Midbrain (tissue), 1 donor: Measurements from ENCODE around the gene MYH11.
"Not testable (repeated sequence)": the region's sequence is repeated elsewhere in the genome, so short reads cannot be mapped to it uniquely, and the experiment has no call there.

Experiments used
- DNase-seq: peaks from one replicate; lab custom pipeline; 2025; lab: John Stamatoyannopoulos, UW

Gene MYH11

DNA sequence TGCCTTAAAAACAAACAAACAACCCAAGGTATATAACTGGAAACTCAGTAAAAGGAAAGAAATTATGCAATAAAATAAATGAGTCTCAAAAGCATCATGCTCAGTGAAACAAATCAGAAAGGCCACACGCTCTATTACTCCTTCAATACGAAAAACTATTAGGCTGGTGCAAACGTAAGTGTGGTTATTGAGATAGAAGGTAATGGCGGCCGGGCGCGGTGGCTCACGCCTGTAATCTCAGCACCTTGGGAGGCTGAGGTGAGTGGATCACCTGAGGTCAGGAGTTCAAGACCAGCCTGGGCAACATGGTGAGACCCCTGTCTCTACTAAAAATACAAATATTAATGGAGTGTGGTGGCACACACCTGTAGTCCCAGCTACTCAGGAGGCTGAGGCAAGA, 17.6 kb downstream of the MYH11 start:
- DNase-seq = not testable (repeated sequence)

DNA sequence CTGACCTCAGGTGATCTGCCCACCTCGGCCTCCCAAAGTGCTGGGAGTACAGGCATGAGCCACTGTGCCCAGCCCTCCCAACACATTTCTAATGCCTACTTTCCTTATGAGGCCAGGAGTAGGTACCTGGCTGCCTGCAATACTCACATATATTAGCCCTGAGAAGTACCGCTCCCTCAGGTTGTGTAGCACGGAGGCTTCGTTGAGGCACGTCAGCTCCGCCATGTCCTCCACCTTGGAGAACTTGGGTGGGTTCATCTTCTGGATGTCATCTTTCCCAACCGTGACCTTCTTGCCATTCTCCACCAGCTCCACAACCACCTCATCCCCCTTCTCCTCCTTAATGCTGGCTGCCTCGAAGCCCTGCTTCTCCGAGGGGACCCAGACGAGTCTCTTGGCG, 19.1 kb downstream of the MYH11 start:
- DNase-seq = no peak

DNA sequence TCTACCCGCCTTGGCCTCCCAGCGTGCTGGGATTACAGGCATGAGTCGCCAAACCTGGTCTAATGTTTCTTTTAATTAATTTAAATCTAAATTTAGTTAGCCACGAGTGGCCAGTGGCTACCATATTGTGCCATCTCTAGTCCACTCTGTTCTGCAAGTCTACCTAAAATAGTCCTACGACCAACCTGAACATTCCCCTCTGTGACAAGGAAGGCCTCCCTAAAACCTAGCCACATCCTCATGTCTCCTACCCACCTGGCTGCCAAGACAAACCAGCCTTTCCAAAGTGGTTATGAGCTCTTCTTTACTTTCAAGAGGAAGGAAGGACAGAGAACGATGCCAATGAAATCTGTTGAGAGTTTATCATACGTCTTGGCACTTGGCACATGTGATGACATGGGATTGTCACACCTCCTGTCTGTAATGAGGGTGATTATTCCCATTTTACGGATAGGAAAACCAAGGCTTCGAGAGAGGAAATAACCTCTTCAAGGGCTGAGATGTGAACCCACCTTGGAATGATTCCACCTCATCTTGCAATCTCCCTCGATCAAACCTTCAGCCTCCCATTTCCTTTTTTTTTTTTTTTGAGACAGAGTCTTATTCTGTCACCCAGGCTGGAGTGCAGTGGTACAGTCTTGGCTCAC, 19.7 kb downstream of the MYH11 start:
- no peak for DNase-seq

DNA sequence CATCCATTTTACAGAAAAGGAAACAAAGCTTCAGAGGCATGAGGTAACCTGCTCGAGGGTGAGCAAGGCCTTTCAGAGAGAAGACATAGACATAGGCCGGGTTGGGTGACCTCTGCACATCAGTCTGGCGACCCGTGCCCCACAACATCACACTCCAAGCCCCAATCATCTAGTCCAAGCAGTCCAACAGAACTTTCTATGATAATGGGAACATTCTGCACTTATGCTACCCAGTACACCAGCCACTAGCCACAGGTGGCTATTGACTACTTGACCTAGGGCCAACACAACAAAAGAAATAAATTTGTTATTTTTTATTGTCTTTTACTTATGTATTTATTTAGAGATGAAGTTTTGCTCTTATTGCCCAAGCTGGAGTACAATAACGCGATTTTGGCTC, 20.8 kb downstream of the MYH11 start:
- DNase-seq = no peak

DNA sequence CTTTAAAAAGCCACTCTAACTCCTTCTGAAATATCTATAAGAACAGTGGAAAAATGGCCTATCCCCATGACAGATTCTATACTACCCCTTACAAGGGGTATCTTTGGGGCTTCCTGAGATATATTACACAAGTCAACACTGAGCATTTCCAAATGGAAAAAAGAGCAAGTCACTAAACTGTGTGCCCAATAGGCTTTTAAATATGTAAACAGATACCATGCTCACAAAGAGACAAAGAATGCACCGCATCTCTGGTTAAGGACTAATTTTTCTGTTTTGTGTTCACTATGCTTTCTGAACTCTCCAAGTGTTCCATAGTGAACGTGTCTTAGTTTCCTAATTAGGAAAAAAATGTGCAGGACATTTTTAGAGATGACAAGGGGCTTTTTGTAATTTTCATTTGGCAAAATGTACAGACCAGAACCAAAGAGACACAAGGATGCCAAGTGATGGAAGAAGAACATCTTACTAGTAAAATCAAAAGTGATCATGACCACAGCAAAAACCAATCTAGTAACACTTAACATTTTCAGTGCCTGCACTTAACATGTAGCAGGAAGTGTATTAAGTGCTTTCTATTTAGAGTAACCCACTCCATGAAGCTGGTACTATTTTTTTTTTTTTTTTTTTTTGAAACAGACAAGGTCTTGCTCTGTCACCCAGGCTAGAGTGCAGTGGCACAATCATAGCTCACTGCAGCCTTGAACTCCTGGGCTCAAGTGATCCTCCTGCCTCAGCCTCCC, 21.5 kb downstream of the MYH11 start:
- DNase-seq = no peak

DNA sequence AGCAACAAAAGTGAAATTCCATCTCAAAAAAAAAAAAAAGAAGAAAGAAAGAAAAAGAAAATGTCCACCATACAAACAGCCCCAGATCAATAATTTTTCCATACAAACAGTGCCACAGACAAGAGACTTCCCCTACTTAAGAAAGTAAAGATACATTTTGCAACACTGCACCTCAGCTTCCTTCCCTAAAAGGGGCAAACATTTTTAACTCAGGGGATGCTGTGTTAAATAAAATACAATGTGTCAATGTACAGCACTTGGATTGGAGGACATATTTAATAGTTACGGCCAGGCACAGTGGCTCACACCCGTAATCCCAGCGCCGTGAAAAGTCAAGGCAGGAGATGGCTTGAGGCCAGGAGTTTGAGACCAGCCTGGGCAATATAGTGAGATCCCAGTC, 22.3 kb downstream of the MYH11 start:
- DNase-seq = no peak

DNA sequence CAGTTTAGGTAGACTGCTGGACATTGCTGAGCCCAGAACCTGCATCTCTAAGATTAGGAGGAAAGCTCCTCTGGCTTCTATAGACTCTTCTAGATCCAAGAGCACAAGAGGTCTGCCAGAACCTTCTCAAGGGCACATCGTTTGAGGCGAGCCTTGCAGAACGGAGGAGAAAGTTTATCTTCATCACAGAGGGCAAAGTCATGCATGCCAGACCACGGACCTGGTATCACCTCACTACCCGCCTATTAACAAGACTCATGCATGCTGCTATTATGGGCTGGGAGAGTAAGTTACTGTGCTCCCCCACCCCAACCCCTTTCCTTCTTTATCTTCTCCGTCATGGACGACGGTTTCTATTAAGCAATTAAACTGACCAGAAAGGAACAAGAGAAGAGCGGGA, 23.3 kb downstream of the MYH11 start:
- DNase-seq = no peak

DNA sequence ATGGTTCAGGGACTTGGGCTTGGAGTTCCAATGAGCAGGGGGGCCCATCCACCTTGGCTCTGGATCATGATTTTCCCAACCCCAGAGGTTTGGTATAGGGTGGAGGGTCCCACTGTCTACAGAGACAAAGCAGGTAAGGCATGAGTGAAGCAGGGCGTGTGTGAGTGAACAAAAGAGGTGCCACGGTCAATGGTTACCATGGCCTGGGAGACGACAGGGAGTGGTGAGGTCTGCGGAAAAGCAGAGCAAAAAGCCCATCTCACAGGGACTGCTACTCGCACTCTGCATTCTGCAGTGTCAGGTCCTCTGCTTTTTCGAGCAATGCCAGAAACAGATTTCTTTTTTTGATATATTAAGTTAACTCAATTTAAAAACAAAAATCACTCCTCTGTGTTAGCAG, 24.6 kb downstream of the MYH11 start:
- no peak for DNase-seq

DNA sequence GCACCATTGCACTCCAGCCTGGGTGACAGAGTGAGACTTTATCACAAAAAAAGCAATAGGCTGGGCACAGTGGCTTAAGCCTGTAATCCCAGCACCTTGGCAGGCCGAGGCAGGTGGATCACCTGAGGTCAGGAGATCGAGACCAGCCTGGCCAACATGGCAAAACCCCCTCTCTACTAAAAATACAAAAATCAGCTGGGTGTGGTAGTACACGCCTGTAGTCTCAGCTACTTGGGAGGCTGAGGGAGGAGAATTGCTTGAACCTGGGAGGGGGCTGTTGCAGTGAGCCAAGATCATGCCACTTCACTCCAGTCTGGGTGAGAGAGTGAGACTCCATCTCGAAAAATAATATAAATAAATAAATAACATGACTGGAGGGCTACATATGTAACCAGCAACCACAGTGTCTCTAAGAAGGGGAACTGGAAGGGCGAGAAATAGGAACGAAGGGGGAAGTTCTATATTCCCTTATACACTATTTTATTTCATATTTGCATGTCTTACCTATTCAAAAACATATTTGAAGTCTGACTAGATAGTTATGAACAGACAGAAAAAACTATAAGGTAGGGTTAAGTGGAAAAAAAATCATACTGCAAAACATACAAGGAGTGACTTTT, 25.9 kb downstream of the MYH11 start:
- DNase-seq = no peak

DNA sequence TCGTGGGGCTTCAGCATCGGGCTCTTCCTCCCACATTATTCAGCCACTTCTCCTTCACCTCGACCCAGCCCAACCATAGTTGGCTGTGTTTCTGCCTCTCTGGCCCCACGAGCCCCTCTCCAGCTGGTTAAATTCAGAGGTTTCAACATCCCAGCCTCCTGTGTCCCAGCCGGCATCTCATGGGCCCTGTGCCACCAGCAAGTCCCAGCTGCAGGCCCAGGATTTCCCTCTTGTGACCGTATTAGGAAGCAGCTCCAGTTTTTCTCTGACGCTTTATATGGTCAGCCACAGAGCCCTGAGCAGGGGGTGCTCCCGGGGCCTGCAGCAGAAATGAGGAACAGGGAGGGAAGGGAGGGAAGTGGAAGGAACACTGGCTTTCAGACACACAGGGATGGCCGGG, 27.4 kb downstream of the MYH11 start:
- DNase-seq = no peak

DNA sequence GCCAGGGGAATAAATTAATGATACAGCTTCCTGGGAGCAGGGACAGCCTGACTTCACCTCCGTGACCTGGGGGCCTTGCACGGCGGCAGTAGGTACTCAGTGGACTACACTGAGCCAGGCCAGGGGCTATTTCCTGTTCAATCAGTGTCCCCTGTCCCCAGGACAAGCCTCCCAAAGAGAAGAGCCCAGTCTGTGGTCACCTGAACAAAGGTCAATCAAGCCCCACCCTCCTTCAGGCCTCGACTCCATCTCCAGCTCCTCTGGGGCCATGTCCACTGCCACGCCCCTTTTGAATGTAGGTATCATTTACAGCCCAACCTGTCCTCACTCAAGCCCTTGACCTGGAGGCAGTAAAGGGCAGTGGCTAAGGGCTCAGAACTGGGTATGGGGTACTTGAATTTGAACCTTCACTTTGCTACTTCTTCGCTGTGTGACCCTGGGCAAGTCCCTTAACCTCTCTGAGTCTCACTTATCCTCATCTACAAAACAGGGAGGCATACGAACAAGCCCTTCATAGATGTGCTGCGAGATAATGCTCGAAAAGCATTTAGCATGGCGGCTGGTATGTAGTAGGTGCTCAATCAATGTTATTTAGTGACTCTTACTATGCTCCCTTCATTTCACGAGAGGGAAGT, 29.0 kb downstream of the MYH11 start:
- no peak for DNase-seq

DNA sequence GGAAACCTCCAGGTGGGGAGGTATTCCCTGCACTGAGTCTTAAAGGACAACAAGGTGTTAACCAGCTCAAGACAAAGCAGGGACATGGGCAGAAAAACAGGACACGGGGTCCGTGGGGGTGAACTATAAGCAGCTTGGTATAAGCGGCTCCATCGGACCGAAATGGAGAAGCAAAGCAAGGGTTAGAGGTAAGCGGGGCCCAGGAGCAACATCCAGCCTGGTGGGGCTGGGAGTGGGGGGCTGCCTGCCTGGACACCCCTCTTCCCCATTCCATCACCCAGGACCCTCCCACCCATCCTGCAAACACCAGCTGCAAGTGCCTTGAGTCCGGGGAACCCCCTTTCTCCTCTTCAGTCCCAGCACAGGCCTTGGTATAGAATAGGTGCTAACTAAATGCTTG, 29.5 kb downstream of the MYH11 start:
- no peak for DNase-seq

DNA sequence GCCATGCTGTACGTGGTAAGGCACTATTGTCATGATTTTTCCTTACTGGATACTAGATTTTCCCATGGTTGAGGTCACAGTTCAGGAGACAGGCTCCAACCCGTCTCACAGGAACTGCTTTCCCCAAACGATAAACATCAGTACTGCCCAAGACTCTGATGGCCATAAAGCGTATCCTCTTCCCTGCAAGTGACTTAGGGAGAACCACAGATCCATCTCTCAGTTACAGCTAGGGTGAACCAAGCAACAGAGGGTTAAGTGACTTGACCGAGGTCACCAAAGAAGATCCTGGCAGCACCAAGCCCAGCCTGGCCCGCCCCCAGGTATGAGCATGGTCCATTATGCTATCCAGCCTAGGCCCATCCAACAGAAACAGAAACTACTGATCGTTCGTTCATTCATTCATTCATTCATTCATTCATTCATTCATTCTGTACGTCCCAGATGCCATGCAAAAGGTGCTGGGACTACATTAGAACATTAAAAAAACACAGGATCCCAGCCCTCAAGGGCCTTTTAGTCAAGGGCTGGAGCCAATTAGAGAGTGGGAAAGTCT, 31.0 kb downstream of the MYH11 start:
- DNase-seq = no peak

DNA sequence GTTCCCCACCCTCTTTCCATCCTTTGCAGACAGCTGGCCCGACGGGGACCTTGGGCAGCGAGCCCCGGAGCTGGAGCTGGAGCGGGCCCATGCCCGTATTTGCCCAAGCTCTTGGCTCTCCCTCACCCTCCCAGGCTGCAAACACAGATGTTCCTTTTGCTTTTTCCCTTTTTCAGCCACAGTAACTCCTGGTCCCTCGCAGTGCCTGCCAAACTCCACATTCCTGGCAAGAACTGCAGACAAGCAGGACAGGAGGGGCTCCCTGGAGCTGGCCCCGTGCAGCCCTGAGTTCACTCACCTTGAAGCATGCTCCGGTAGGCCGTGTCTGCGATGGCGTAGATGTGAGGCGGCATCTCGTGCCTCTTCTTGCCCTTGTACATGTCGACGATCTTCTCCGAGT, 33.9 kb downstream of the MYH11 start:
- peak; percentile 25 for DNase-seq

DNA sequence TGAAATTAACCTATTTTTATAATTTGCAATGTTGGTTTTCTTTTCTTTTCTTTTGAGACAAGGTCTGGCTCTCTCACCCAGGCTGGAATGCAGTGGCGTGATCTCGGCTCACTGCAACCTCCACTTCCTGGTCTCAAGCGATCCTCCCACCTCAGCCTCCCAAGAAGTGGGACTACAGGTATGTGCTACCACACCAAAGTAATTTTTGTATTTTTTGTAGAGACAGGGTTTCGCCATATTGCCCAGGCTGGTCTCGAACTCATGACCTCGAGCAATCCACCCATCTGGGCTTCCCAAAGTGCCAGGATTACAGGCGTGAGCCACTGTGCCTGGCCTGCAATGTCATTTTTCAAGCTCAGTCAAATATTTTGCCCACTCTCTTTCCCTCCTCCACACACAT, 36.0 kb downstream of the MYH11 start:
- DNase-seq = no peak

DNA sequence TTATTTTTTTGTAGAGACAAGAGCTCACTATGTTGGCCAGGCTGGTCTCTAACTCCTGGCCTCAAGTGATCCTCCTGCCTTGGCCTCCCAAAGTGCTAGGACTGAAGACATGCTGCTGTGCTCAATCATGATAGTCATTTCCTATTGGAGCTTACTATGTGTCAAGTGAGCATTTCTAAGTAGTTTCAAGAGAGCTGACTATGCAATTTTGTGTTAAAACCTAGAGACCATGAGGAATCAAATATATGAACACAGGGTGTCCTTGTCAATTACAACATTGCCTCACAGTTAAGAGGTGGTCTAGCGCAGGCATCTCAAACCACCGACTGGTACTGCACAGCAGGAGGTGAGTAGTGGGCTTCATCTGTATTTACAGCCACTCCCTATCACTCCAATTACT, 37.8 kb downstream of the MYH11 start:
- DNase-seq = no peak

DNA sequence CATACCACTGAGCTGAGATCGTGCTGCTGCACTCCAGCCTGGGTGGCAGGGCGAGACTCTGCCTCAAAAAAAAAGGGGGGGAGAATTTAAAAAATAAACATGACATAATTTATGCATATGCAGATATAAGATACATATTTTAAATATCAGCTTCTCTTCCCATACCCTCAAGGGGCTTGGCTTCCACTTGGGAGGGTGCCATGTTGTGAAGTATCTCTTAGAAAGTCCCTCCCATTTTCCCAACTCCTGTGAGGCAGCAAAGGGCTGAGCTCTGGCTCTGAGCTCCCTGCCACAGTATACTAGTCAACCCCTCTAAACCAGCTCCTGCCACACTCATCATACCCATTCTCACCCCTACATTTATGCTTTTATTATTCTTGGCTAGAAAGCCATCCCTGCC, 39.4 kb downstream of the MYH11 start:
- DNase-seq = no peak

DNA sequence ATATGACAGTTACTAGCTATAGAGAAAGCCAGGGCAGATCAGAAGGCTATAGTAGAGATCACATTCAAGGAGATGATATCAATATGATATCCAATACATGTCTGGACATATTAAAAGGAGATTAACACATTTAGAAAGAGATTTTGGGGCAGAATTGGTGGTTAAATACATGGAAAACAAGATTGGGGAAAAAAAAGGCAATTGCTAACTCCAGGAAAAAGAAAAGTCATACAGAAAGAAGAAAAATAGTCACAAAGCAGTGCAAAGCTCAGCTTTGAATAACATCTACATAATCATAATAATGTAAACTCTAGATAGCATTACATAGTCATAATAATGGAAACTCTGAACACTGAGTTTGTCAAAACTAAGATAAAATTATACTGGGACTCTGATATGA, 40.6 kb downstream of the MYH11 start:
- DNase-seq = no peak

DNA sequence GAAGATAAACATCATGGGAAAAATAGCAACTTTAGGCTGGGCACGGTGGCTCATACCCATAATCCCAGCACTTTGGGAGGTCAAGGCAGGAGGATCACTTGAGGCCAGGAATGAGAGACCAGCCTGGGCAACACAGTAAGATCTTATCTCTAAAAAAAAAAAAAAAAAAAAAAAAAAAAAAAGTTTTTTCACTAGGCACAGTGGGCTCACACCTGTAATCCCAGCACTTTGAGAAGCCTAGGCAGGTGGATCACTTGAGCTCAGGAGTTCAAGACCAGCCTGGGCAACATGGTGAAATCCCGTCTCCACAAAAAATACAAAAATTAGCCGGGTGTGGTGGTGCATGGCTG, 44.5 kb downstream of the MYH11 start:
- not testable (repeated sequence) for DNase-seq

DNA sequence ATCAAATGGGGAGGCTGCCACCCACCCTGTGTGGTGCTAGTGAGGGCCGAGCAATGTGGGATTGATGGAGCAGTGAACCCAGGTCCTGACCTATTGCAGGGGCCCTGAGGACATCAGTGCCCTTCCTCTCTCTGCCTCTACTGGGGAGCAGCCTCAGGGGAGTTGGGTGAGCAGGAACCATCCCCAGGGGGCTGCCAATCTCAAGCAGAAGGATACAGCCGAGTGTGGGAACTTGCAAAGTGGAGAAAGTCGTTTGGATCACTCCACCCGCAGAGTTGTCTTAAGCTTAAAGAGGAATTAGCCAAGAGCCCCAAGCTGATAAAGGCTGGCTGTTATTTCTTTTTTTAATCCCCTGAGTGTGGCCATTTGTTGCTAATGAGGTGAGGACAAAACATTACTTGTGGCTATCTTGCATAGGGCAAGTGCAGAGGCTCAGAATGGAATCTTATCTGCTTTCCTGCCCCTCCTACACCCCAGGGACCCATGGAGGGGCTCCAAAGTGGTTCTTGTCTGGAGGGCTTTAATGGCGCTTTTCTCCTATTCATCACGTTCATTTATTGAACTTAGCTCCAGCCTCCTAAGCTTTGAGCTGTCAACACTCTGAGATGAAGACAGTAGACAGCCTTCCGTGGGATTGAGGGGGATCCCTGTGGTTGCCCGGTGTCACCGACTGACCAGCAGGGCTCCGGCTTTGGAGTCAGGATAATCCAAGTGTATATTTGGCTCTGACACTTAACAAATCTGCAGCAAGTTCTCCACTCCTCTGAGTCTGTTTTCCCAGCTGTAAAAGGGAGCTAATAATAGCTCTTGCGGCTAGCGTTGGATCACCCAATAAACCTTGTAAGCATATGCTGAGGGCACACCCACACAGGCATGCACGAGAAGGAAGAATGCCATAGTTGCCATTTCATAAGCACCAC, 45.1 kb downstream of the MYH11 start:
- no peak for DNase-seq

DNA sequence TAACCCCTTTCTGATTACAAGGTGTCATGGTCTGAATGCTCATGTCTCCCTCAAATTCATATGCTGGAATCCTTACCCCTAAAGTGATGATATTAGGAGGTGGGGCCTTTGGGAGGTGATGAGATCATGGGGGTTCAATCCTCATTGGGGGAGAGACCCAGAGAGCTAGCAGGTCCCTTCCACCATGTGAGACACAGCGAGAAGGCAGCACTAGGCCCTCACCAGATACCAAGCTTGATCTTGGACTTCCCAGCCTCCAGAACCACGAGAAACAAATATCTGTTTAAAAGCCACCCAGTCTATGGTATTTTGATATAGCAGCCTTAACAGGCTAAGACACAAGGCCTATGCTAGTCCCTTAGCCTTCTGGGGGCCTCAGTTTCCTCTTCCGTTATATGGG, 45.9 kb downstream of the MYH11 start:
- no peak for DNase-seq

DNA sequence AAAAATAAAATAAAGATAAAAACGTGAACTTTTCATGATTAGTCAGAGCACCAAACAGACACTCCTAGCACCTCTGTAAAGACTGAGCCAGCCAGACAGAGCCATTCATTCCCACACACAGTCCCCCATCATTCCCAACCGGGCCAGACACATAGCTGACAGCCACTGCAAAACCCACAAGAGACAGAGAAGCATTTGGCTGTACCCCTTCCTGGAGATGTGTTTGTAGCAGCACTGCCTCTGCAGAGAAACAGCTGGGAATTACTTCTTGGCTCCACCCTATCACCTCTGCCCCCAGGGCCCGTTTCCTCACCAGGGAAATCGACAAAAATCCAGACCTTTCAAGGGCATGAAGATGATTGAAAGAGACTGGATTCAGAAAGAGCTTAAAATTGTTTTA, 46.4 kb downstream of the MYH11 start:
- no peak for DNase-seq
